ENCODE results near the gene ZNF783.
"Not testable (repeated sequence)": the region's sequence is repeated elsewhere in the genome, so short reads cannot be mapped to it uniquely, and the experiment has no call there.

ZNF783 gene

GRCh38 chr7:149228831-149229471 is 33.0 kb upstream of the ZNF783 start:
- TF ChIP-seq CTCF (IDR thresholded peaks at IDR 0.05; ENCODE audit: low read length) (no peak), EZH2 (IDR thresholded peaks at IDR 0.05; ENCODE audit: borderline replicate concordance, low read length) (no peak)

GRCh38 chr7:149229526-149229925 is 32.5 kb upstream of the ZNF783 start:
- TF ChIP-seq EZH2 (IDR thresholded peaks at IDR 0.05; ENCODE audit: borderline replicate concordance, low read length) = no peak
- TF ChIP-seq CTCF (IDR thresholded peaks at IDR 0.05; ENCODE audit: low read length) = no peak
- H3K27me3 ChIP-seq (ENCODE audit: insufficient read depth, low read length) = no peaks in the 10 kb centered on the region
- no peak overlapping the region for H3K4me3 ChIP-seq (ENCODE audit: low read depth, low read length, poor library complexity, severe bottlenecking)
- no peak overlapping the region for H3K27ac ChIP-seq (ENCODE audit: low read depth, low read length, poor library complexity, severe bottlenecking)
- H3F3A ChIP-seq (ENCODE audit: insufficient read depth, low read length) = no peaks in the 10 kb centered on the region
- no peaks in the 10 kb centered on the region for H3K9me2 ChIP-seq (ENCODE audit: low read depth, low read length)
- no peak overlapping the region for H2AFZ ChIP-seq (ENCODE audit: low read length)
- H3K36me3 ChIP-seq (ENCODE audit: insufficient read depth, low read length) = no peaks in the 10 kb centered on the region; the same call in 1 of the 2 replicates
- no peaks in the 10 kb centered on the region for H4K20me1 ChIP-seq (ENCODE audit: insufficient read depth, low read length)
- H3K79me2 ChIP-seq (ENCODE audit: insufficient read depth, low read length) = no peaks in the 10 kb centered on the region
- H3K9me3 ChIP-seq (ENCODE audit: low read length) = no peaks in the 10 kb centered on the region
- H3K4me1 ChIP-seq (ENCODE audit: insufficient read depth, low read length, severe bottlenecking) = no peaks in the 10 kb centered on the region
- H3K4me2 ChIP-seq (ENCODE audit: low read length) = no peak overlapping the region
- H3K9ac ChIP-seq (ENCODE audit: low read length) = no peak overlapping the region

More at GRCh38 chr7:149228831-149229471, 33.0 kb upstream of the ZNF783 start:
- H3F3A ChIP-seq (ENCODE audit: insufficient read depth, low read length) = no peaks in the 10 kb centered on the region
- H4K20me1 ChIP-seq (ENCODE audit: insufficient read depth, low read length) = no peaks in the 10 kb centered on the region
- no peaks in the 10 kb centered on the region for H3K9me2 ChIP-seq (ENCODE audit: low read depth, low read length)
- H3K27me3 ChIP-seq (ENCODE audit: insufficient read depth, low read length) = no peaks in the 10 kb centered on the region
- H3K4me1 ChIP-seq (ENCODE audit: insufficient read depth, low read length, severe bottlenecking) = no peaks in the 10 kb centered on the region
- no peak overlapping the region for H3K27ac ChIP-seq (ENCODE audit: low read depth, low read length, poor library complexity, severe bottlenecking)
- H3K9ac ChIP-seq (ENCODE audit: low read length) = no peak overlapping the region
- no peaks in the 10 kb centered on the region for H3K79me2 ChIP-seq (ENCODE audit: insufficient read depth, low read length)
- no peak overlapping the region for H3K4me3 ChIP-seq (ENCODE audit: low read depth, low read length, poor library complexity, severe bottlenecking)
- no peaks in the 10 kb centered on the region; the same call in 1 of the 2 replicates for H3K36me3 ChIP-seq (ENCODE audit: insufficient read depth, low read length)
- H2AFZ ChIP-seq (ENCODE audit: low read length) = no peak overlapping the region
- no peak overlapping the region for H3K4me2 ChIP-seq (ENCODE audit: low read length)
- H3K9me3 ChIP-seq (ENCODE audit: low read length) = no peaks in the 10 kb centered on the region

GRCh38 chr7:149232362-149232761 is 29.6 kb upstream of the ZNF783 start:
- Histone ChIP-seq H3K27me3 (ENCODE audit: insufficient read depth, low read length) (0 out of 2 replicates have a peak, but pooled peaks cover 4% of the 10 kb centered on the region), H3K9me2 (ENCODE audit: low read depth, low read length) (no peaks in the 10 kb centered on the region), H3K4me1 (ENCODE audit: insufficient read depth, low read length, severe bottlenecking) (no peaks in the 10 kb centered on the region), H3K36me3 (ENCODE audit: insufficient read depth, low read length) (no peaks in the 10 kb centered on the region), H2AFZ (ENCODE audit: low read length) (no peak overlapping the region), H3K4me2 (ENCODE audit: low read length) (no peak overlapping the region), H3K9ac (ENCODE audit: low read length) (no peak overlapping the region), H4K20me1 (ENCODE audit: insufficient read depth, low read length) (no peaks in the 10 kb centered on the region), H3K27ac (ENCODE audit: low read depth, low read length, poor library complexity, severe bottlenecking) (no peak overlapping the region), H3K9me3 (ENCODE audit: low read length) (no peaks in the 10 kb centered on the region), H3K79me2 (ENCODE audit: insufficient read depth, low read length) (no peaks in the 10 kb centered on the region), H3F3A (ENCODE audit: insufficient read depth, low read length) (no peaks in the 10 kb centered on the region), H3K4me3 (ENCODE audit: low read depth, low read length, poor library complexity, severe bottlenecking) (no peak overlapping the region)
- TF ChIP-seq CTCF (IDR thresholded peaks at IDR 0.05; ENCODE audit: low read length) (no peak), EZH2 (IDR thresholded peaks at IDR 0.05; ENCODE audit: borderline replicate concordance, low read length) (no peak)

- not testable (repeated sequence) for H3K9ac ChIP-seq (ENCODE audit: low read length); H3K4me3 ChIP-seq (ENCODE audit: low read depth, low read length, poor library complexity, severe bottlenecking)
Measured at GRCh38 chr7:149233655-149234204, 28.3 kb upstream of the ZNF783 start.

More at GRCh38 chr7:149233655-149234204, 28.3 kb upstream of the ZNF783 start:
- not testable (repeated sequence) for H3F3A ChIP-seq (ENCODE audit: insufficient read depth, low read length); H3K9me2 ChIP-seq (ENCODE audit: low read depth, low read length); H3K4me2 ChIP-seq (ENCODE audit: low read length); H3K9me3 ChIP-seq (ENCODE audit: low read length); H2AFZ ChIP-seq (ENCODE audit: low read length); H4K20me1 ChIP-seq (ENCODE audit: insufficient read depth, low read length); H3K36me3 ChIP-seq (ENCODE audit: insufficient read depth, low read length); H3K79me2 ChIP-seq (ENCODE audit: insufficient read depth, low read length); H3K27ac ChIP-seq (ENCODE audit: low read depth, low read length, poor library complexity, severe bottlenecking); H3K4me1 ChIP-seq (ENCODE audit: insufficient read depth, low read length, severe bottlenecking)
- H3K27me3 ChIP-seq (ENCODE audit: insufficient read depth, low read length) = peaks cover 15% of the 10 kb centered on the region; the same call in 1 of the 2 replicates

Measured in OCI-LY1 (cell line).